HepG2 (cell line): Measurements from ENCODE around the gene PDLIM7.

Source experiments
- ZBTB7A ChIP-seq: sonication (generic); formaldehyde crosslinking; IDR thresholded peaks from 2 replicates; pipeline ENCODE4 v1.8.0; 2022; ENCODE audit warnings: mild to moderate bottlenecking, missing genetic modification reagents
- ZNF333 ChIP-seq: sonication (generic); formaldehyde crosslinking; IDR thresholded peaks from 2 replicates; pipeline ENCODE4 v1.4.0; 2020; ENCODE audit warnings: mild to moderate bottlenecking, missing genetic modification reagents, borderline replicate concordance
- ZSCAN20 ChIP-seq: sonication (generic); formaldehyde crosslinking; IDR thresholded peaks from 2 replicates; pipeline ENCODE4 v1.4.0; 2020; ENCODE audit warnings: missing genetic modification reagents, mild to moderate bottlenecking, borderline replicate concordance

- no peak for TF ChIP-seq ZNF333 (CRISPR knock-in tag)
- TF ChIP-seq ZSCAN20 (CRISPR knock-in tag) = no peak
- no peak for TF ChIP-seq ZBTB7A (CRISPR knock-in tag)
Observed at GRCh38 chr5:177504086-177505056, 7.0 kb upstream of the PDLIM7 start.
